GM10847 (cell line): ENCODE measurements around the gene VSTM2B.

Source experiments
- POLR2A ChIP-seq: IDR thresholded peaks from 2 replicates; pipeline ENCODE4 v1.6.1; 2011; ENCODE audit not compliant: insufficient read length; ENCODE audit errors: extremely low read depth

VSTM2B gene

GRCh38 chr19:29576046-29576606 is 50.3 kb downstream of the VSTM2B start:
- no peak for TF ChIP-seq POLR2A

- no peak for TF ChIP-seq POLR2A
These were observed 51.2 kb downstream of the VSTM2B start for GRCh38 chr19:29576761-29577648.

- no peak for TF ChIP-seq POLR2A
These were observed 51.8 kb downstream of the VSTM2B start for GRCh38 chr19:29577649-29577963.

- no peak for TF ChIP-seq POLR2A
These were observed 52.6 kb downstream of the VSTM2B start for GRCh38 chr19:29578349-29578748.

GRCh38 chr19:29579308-29579910 is 53.6 kb downstream of the VSTM2B start:
- no peak for TF ChIP-seq POLR2A

GRCh38 chr19:29581398-29581797 is 55.6 kb downstream of the VSTM2B start:
- no peak for TF ChIP-seq POLR2A

GRCh38 chr19:29583196-29583999 is 57.6 kb downstream of the VSTM2B start:
- TF ChIP-seq POLR2A, result no peak

GRCh38 chr19:29586401-29586800 is 60.6 kb downstream of the VSTM2B start:
- TF ChIP-seq POLR2A, result no peak

- TF ChIP-seq POLR2A, result no peak
These were observed 61.3 kb downstream of the VSTM2B start for GRCh38 chr19:29587059-29587458.

- no peak for TF ChIP-seq POLR2A
These were observed 61.8 kb downstream of the VSTM2B start for GRCh38 chr19:29587518-29587986.

- no peak for TF ChIP-seq POLR2A
These were observed 62.3 kb downstream of the VSTM2B start for GRCh38 chr19:29588095-29588494.

- TF ChIP-seq POLR2A, result no peak
These were observed 64.5 kb downstream of the VSTM2B start for GRCh38 chr19:29590278-29590677.

- TF ChIP-seq POLR2A, result no peak
These were observed 65.9 kb downstream of the VSTM2B start for GRCh38 chr19:29591670-29592069.

GRCh38 chr19:29593869-29594268 is 68.1 kb downstream of the VSTM2B start:
- no peak for TF ChIP-seq POLR2A

- TF ChIP-seq POLR2A, result no peak
These were observed 70.4 kb downstream of the VSTM2B start for GRCh38 chr19:29596080-29596727.
